ENCODE results near the gene CEMIP.
A peak's percentile ranks its signal among the peaks of the same experiment; 100 is the strongest.
"Not testable (repeated sequence)": the region's sequence is repeated elsewhere in the genome, so short reads cannot be mapped to it uniquely, and the experiment has no call there.

CEMIP gene

DNA sequence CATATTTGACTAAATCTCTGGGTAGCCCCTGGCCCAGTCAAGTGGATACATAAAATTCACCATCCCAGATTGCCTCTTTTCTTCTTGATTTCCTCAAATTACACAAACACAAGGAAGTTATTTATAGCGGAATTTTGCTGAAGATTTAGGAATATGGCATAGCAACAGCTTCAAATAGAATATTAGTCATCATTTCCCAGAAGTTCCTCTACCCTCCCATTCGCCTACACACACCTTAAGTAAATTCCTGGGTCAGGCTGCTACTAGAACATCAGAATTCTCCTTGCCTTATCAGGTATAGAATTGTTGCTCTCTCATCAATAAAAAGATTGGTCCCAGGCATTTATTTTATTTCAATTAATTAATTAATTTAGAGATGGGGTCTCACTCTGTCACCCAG lies 178.8 kb downstream of the CEMIP start:
- DNase-seq = no peak

- no peak for DNase-seq
Measured at GRCh38 chr15:80958818-80959495, 179.8 kb downstream of the CEMIP start.

GRCh38 chr15:80965454-80965853 lies 186.3 kb downstream of the CEMIP start:
- DNase-seq = not testable (repeated sequence)

DNA sequence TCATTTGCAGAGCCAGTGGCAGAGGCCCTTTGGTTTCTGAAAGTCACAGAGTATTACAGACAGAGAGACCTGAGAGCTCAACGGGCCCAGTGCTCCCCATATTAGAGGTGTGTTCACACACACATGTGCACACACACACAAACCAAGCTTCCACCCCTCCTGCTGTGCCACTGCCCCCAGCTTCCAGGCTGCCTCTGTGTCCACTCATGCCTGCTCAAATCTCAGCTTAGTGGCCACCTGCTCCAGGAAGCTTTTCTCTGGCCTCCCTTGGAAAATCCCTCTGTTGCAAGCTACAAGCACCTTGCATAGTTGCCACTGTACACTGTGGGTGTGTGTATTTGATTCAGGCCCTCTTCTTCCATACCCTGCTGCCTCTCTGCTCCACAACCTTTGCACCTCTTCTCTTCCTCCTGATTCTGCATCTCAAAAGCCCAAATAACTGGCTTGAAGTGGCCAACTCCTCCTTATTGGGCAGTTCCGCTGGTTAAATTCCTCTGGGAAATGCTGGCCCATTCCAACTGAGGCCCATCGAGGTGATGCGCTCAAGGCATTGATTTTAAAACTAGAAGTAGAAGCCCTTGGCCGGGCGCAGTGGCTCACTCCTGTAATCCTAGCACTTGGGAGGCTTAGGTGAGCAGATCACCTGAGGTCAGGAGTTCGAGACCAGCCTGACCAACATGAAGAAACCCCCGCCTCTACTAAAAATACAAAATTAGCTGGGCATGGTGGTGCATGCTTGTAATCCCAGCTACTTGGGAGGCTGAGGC lies 187.4 kb downstream of the CEMIP start:
- DNase-seq = no peak

DNA sequence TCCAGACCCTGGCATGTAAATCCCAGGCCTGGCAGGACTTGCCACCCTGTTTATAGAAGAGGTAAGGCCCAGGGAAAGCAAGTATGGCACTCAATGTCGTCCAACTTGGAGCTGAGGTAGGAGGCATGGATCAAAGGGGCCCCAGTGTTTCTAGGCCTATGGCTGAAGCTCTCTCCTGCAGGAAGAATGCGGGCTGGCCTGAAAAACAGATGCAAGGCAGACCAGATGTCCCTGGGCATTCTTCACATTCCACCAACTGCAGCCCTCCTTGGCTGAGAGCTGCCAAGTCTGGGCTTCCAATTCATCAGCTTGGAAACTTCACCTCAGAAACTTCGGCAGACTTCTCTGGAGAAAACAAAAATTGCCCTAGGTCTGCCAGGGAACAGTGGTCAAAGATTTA lies 188.3 kb downstream of the CEMIP start:
- DNase-seq = no peak

DNA sequence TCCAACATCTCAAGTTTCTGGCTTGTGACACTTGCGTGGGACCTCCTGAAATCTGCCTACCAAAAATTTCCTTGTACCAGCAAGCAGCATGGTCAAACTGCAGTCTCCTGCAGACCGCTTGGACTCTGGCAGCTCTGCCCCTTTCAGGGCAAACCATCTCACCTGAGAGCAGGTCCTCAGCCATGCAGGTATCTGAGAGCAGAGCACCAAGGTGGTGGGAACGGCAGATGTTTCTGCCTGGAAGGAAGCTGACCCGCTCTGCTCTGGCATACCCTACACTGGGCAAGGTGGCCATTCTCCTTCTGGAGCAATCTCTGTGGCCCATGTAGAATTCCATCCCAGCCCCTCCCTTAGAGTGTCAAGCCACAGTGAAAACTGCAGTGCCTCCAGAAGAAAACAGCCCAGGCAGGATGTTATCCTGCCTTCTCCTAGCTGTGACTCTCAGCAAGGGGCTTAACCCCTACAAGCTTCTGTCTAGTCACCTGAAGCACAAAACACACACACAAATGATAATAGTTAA lies 188.9 kb downstream of the CEMIP start:
- no peak for DNase-seq

GRCh38 chr15:80969316-80969715 lies 190.1 kb downstream of the CEMIP start:
- no peak for DNase-seq

- DNase-seq = peak; percentile 31
Measured at GRCh38 chr15:80970018-80970657, 191.0 kb downstream of the CEMIP start.

DNA sequence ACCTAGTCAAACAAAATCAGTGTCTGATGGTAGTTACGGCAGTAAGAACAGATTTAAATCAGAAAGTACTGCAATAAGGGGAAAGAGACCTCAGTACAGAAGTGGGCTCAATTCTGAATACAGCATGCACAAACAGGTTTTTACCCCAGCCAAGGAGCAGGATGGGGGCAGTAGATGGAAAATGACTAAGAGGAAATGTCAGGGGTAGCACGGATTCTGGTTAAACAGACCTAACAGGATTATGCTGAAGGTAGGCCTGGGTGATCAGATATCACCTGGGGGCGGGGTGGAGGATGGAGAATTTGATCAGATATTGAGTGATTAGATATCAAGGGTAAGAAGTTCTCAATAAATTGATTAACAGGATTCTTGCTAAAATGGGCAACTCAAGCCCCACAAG lies 191.5 kb downstream of the CEMIP start:
- no peak for DNase-seq

- no peak for DNase-seq
Measured at GRCh38 chr15:80971143-80971542, 192.0 kb downstream of the CEMIP start.

GRCh38 chr15:80972276-80972675 lies 193.1 kb downstream of the CEMIP start:
- DNase-seq = no peak

DNA sequence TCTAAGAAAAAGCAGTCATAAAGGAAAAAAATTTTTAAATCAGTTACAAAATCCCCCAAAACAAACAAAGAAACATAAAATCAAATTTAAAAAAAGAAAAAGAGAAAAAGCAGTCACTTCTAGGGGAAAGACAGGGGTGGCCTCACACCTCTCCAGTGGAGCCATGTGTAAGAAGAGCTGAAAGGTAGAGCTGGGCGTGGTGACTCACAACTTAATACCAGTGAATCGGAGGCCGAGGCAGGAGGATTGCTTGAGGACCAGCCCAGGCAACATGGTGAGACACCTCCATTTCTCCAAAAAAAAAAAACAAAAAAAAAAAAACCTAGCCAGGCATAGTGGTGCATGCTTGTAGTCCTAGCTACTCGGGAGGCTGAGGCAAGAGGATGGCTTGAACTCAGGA lies 195.7 kb downstream of the CEMIP start:
- no peak for DNase-seq

DNA sequence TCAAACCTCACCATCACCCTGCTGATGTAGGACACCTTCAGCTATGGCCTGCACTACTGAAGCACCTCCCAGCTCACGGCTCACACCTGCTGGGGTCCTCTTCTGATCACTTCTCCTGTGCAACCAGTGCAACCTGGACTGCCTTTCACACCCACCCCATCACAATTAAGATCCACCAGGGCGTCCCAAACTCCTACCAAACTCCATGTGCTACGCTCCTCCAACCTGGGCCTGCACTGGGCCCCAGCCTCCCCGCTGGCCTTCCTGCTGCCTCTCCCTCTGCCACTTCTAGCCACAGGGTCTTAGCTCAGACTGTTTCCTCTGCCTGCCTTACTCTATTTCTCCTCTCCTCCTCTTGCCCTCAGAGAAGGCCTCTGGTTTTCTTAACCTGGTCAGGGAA lies 197.7 kb downstream of the CEMIP start:
- DNase-seq = no peak

GRCh38 chr15:80977627-80978036 lies 198.5 kb downstream of the CEMIP start:
- peak; percentile 48 for DNase-seq

GRCh38 chr15:80978685-80979329 lies 199.6 kb downstream of the CEMIP start:
- DNase-seq = no peak

DNA sequence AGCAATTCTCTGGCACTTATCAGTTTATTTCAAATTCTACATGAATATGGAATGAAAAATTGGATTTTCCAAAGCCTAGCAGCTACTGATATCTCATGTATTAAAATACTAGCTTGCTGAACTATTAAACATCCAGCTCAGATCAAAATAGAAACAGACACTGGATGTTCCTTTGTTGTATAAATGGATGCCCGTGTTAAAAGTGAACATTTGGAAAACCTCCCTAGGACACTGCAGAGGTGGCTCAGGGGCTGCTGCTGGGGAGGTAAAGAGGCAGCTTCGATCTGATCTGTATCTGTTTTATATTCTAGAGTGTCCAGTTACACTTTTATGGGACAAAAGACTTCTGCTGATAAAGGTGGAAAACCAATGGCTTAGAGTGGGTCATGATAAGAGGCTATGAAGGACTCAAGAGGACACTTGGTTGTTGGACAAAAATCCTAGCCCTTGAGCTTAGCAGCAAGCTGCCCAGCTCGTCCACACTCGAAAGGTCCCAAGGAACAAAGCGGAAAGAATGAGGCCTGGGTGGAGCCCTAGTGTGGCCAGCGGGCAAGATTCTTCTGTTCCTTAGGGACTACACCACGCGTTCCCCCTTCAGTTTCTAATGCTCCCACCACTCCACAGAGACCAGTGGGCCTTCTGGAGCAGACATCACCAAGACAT lies 200.5 kb downstream of the CEMIP start:
- DNase-seq = no peak

GRCh38 chr15:80982205-80982604 lies 203.0 kb downstream of the CEMIP start:
- DNase-seq = no peak

- DNase-seq = no peak
Measured at GRCh38 chr15:80982839-80983238, 203.7 kb downstream of the CEMIP start.

DNA sequence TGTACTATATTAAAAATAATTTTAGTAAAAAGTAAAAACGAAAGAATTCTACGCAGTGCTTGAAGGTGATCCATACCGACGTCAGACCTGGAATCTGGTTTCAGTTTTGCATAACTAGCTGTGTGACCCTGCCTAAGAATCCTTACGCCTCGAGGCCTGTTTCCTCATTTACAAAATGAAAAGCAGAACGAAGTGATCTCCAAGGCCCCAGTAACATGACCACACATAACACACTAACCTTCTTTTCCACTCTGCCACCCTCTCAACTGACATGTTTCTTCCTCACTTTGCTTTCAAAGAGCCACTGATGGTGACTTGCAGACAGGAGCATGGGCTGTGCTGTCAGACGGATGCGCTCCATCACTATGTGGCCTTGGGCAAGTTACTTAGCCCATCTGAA lies 205.7 kb downstream of the CEMIP start:
- peak; percentile 42 for DNase-seq

DNA sequence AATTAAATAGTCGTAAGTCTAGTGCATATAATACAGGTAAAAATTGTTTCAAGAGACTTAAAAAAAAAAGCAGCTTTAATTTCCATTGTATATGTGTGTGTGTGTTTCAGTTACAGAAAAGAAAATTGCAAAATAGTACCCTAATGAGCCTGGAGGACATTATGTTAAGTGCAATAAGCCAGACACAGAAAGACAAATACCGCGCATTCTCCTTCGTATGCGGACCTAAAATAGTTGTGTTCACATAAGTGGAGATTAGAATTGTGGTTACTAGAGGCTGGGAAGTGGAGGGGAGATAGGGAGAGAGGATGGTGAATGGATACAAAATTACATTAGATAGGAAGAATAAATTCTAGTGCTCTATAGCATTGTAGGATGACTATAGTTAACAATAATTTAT lies 206.8 kb downstream of the CEMIP start:
- DNase-seq = no peak

DNA sequence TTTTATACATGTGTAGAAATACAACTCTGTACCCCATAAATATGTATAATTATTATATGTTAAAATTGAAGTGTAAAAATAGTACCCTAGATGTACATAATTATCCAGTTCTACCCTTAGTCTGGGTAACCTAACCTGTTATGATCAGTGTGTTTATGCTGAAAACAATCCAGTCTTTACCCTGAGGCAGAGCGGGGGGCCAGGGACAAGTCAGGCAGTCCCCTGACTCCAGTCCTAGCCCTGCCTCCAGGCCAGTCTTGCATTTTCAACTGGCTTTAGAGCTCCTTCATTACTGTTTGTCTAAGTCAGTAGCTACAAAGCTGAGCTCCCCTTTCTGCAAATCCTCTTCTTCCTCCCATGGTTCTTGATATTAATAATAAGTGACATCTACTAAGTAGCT lies 207.3 kb downstream of the CEMIP start:
- DNase-seq = no peak

- DNase-seq = no peak
Measured at GRCh38 chr15:80988148-80988796, 209.1 kb downstream of the CEMIP start.
